Endothelial cell (in vitro differentiated cells): ENCODE measurements around the gene PTGES3L. TPM values are rescaled to one million over a fixed set of nuclear protein-coding genes. Genes with fewer than 3 reads are reported as not detected.
"Not testable (repeated sequence)": the region's sequence is repeated elsewhere in the genome, so short reads cannot be mapped to it uniquely, and the experiment has no call there.

Experiments used
- DNase-seq: peaks from one replicate; pipeline ENCODE4 v3.0.0; 2021; ENCODE audit warnings: low spot score
- H3K27ac Mint-ChIP-seq: one replicate; pipeline ENCODE4 v1.8.0; 2021; ENCODE audit warnings: mixed read lengths, inconsistent platforms; ENCODE audit not compliant: unreplicated experiment
- H3K27me3 Mint-ChIP-seq: one replicate; pipeline ENCODE4 v1.8.0; 2021; ENCODE audit warnings: mild to moderate bottlenecking, moderate library complexity, mixed read lengths, inconsistent platforms; ENCODE audit not compliant: unreplicated experiment
- H3K36me3 Mint-ChIP-seq: one replicate; pipeline ENCODE4 v1.8.0; 2021; ENCODE audit warnings: mild to moderate bottlenecking, low read depth, mixed read lengths, inconsistent platforms; ENCODE audit not compliant: unreplicated experiment
- H3K4me1 Mint-ChIP-seq: one replicate; pipeline ENCODE4 v1.8.0; 2021; ENCODE audit warnings: mild to moderate bottlenecking, mixed read lengths, inconsistent platforms; ENCODE audit not compliant: unreplicated experiment
- H3K4me3 Mint-ChIP-seq: one replicate; pipeline ENCODE4 v1.8.0; 2021; ENCODE audit warnings: mild to moderate bottlenecking, mixed read lengths, inconsistent platforms; ENCODE audit not compliant: unreplicated experiment
- H3K9me3 Mint-ChIP-seq: one replicate; pipeline ENCODE4 v1.8.0; 2021; ENCODE audit warnings: mixed read lengths, inconsistent platforms; ENCODE audit not compliant: unreplicated experiment
- CTCF ChIP-seq: fragments of 200-600 bp; sonication (generic); IDR thresholded peaks from one replicate; pipeline ENCODE4 v1.5.0; 2021; ENCODE audit warnings: antibody characterized with exemption; ENCODE audit not compliant: unreplicated experiment
- total RNA-seq: library from RNA; stranded (reverse); fragmentation: NEBNext Ultra II Directional; extraction: Animal tissue kit (Norgen Biotek cat#: 25700); gene quantifications from one replicate; pipeline ENCODE4 v1.2.1, GENCODE V29; 2021; ENCODE audit not compliant: unreplicated experiment

PTGES3L gene
- total RNA-seq, 1 donor from 2014 or later = 1.5 TPM

- H3K36me3 Mint-ChIP-seq = no peaks in the 10 kb centered on the region
- H3K4me1 Mint-ChIP-seq = peaks cover 14% of the 10 kb centered on the region
- TF ChIP-seq CTCF = no peak
- no peak overlapping the region for H3K4me3 Mint-ChIP-seq
- no peaks in the 10 kb centered on the region for H3K9me3 Mint-ChIP-seq
- no peak for DNase-seq
- H3K27ac Mint-ChIP-seq = no peak overlapping the region
- H3K27me3 Mint-ChIP-seq = no peaks in the 10 kb centered on the region
Observed at GRCh38 chr17:42922294-42922693, 57.6 kb downstream of the PTGES3L start.

GRCh38 chr17:42920922-42921321 is 59.0 kb downstream of the PTGES3L start:
- no peaks in the 10 kb centered on the region for H3K36me3 Mint-ChIP-seq
- no peak for TF ChIP-seq CTCF
- H3K4me3 Mint-ChIP-seq = peak overlapping the region; percentile 23
- no peaks in the 10 kb centered on the region for H3K9me3 Mint-ChIP-seq
- H3K27ac Mint-ChIP-seq = peak overlapping the region; percentile 86
- H3K4me1 Mint-ChIP-seq = peaks cover 14% of the 10 kb centered on the region
- DNase-seq = no peak
- no peaks in the 10 kb centered on the region for H3K27me3 Mint-ChIP-seq

GRCh38 chr17:42920106-42920900 is 59.6 kb downstream of the PTGES3L start:
- Mint-ChIP-seq H3K4me1 (peaks cover 14% of the 10 kb centered on the region), H3K27me3 (no peaks in the 10 kb centered on the region), H3K27ac (peak overlapping the region; percentile 86), H3K9me3 (no peaks in the 10 kb centered on the region), H3K4me3 (no peak overlapping the region), H3K36me3 (no peaks in the 10 kb centered on the region)
- DNase-seq = no peak
- no peak for TF ChIP-seq CTCF

GRCh38 chr17:42919522-42920077 is 60.3 kb downstream of the PTGES3L start:
- not testable (repeated sequence) for DNase-seq, H3K27me3 Mint-ChIP-seq, H3K9me3 Mint-ChIP-seq, H3K27ac Mint-ChIP-seq, H3K4me1 Mint-ChIP-seq, H3K4me3 Mint-ChIP-seq, H3K36me3 Mint-ChIP-seq

- H3K27me3 Mint-ChIP-seq = no peaks in the 10 kb centered on the region
- H3K4me1 Mint-ChIP-seq = peaks cover 8% of the 10 kb centered on the region
- DNase-seq = no peak
- no peak overlapping the region for H3K27ac Mint-ChIP-seq
- TF ChIP-seq CTCF = no peak
- no peaks in the 10 kb centered on the region for H3K36me3 Mint-ChIP-seq
- H3K4me3 Mint-ChIP-seq = no peak overlapping the region
- no peaks in the 10 kb centered on the region for H3K9me3 Mint-ChIP-seq
Observed at GRCh38 chr17:42918902-42919521, 60.9 kb downstream of the PTGES3L start.

Other genes starting within 250 kb of the PTGES3L start
- 31.7 TPM for gene EZH1, start 235.0 kb downstream of the PTGES3L start, total RNA-seq
- gene RAMP2, start 218.9 kb downstream of the PTGES3L start, total RNA-seq = 630 TPM
- 39.4 TPM for gene VPS25, start 206.6 kb downstream of the PTGES3L start, total RNA-seq
- 8.9 TPM for gene WNK4, start 199.5 kb downstream of the PTGES3L start, total RNA-seq
- gene COA3, start 181.4 kb downstream of the PTGES3L start, total RNA-seq = 60.3 TPM
- 0.59 TPM for gene CNTD1, start 181.2 kb downstream of the PTGES3L start, total RNA-seq
- 66.4 TPM for gene BECN1, start 155.8 kb downstream of the PTGES3L start, total RNA-seq
- gene PSME3, start 146.7 kb downstream of the PTGES3L start, total RNA-seq = 128 TPM
- 6.2 TPM for gene AOC2, start 135.5 kb downstream of the PTGES3L start, total RNA-seq
- gene AOC3, start 128.9 kb downstream of the PTGES3L start, total RNA-seq = 36.5 TPM
- not detected for gene G6PC1, start 79.3 kb downstream of the PTGES3L start, total RNA-seq
- 39.6 TPM for gene AARSD1, start 15.6 kb downstream of the PTGES3L start, total RNA-seq
- 12.2 TPM for gene RUNDC1, start 485 bp upstream of the PTGES3L start, total RNA-seq
- gene RPL27, start 18.3 kb upstream of the PTGES3L start, total RNA-seq = 1,237 TPM
- gene IFI35, start 26.7 kb upstream of the PTGES3L start, total RNA-seq = 4.2 TPM
- 460 TPM for gene VAT1, start 42.3 kb upstream of the PTGES3L start, total RNA-seq
- 5.9 TPM for gene RND2, start 45.2 kb upstream of the PTGES3L start, total RNA-seq
- 8.7 TPM for gene BRCA1, start 145.3 kb upstream of the PTGES3L start, total RNA-seq
- gene NBR1, start 191.1 kb upstream of the PTGES3L start, total RNA-seq = 74.9 TPM
- 14.4 TPM for gene TMEM106A, start 231.8 kb upstream of the PTGES3L start, total RNA-seq
- gene CCDC200, start 248.5 kb upstream of the PTGES3L start, total RNA-seq = not detected